SK-N-SH treated with all-trans-retinoic acid at 6 μM for 48 hours (cell line): ENCODE data around the gene GUCY2F.

Experiments
- ATAC-seq: fragments of 200-7000 bp; cut with Tn5 transposase; 3 replicates; pipeline ENCODE4 v1.9.1; 2020; ENCODE audit warnings: mild to moderate bottlenecking, moderate library complexity
- ARNTL ChIP-seq: fragments of 450-650 bp; formaldehyde crosslinking; IDR thresholded peaks from 2 replicates; pipeline ENCODE4 v1.5.0; 2020; ENCODE audit warnings: low read depth, mild to moderate bottlenecking, moderate library complexity, borderline replicate concordance
- BACH2 ChIP-seq: fragments of 250-450 bp; sonication (Bioruptor Pico); IDR thresholded peaks from 2 replicates; pipeline ENCODE4 v1.9.0; 2021; ENCODE audit warnings: mild to moderate bottlenecking, borderline replicate concordance
- CSDC2 ChIP-seq: fragments of 250-450 bp; sonication (Bioruptor Pico); IDR thresholded peaks from 2 replicates; pipeline ENCODE4 v1.5.0; 2020; ENCODE audit warnings: mild to moderate bottlenecking, moderate library complexity
- ESRRG ChIP-seq: fragments of 250-450 bp; sonication (Bioruptor Pico); IDR thresholded peaks from 2 replicates; pipeline ENCODE4 v1.6.1; 2021; ENCODE audit warnings: mild to moderate bottlenecking
- ISL1 ChIP-seq: fragments of 250-450 bp; sonication (Bioruptor Pico); IDR thresholded peaks from 2 replicates; pipeline ENCODE4 v2.1.2; 2022; ENCODE audit warnings: mild to moderate bottlenecking, moderate library complexity
- PPARA ChIP-seq: fragments of 250-450 bp; sonication (Bioruptor Pico); IDR thresholded peaks from 2 replicates; pipeline ENCODE4 v1.5.0; 2020; ENCODE audit warnings: mild to moderate bottlenecking, borderline replicate concordance
- RARB ChIP-seq: fragments of 250-450 bp; sonication (Bioruptor Pico); IDR thresholded peaks from 2 replicates; pipeline ENCODE4 v1.8.0; 2021; ENCODE audit warnings: mild to moderate bottlenecking, moderate library complexity
- SNAI2 ChIP-seq: fragments of 250-450 bp; sonication (Bioruptor Pico); IDR thresholded peaks from 2 replicates; pipeline ENCODE4 v1.5.0; 2020; ENCODE audit warnings: mild to moderate bottlenecking, moderate library complexity
- TCF4 ChIP-seq: fragments of 250-450 bp; sonication (Bioruptor Pico); IDR thresholded peaks from 2 replicates; pipeline ENCODE4 v1.8.0; 2021; ENCODE audit warnings: mild to moderate bottlenecking, moderate library complexity, borderline replicate concordance
- TOX ChIP-seq: fragments of 250-450 bp; sonication (Bioruptor Pico); IDR thresholded peaks from 2 replicates; pipeline ENCODE4 v1.8.0; 2021; ENCODE audit warnings: mild to moderate bottlenecking, moderate library complexity, borderline replicate concordance
- ZC3H10 ChIP-seq: fragments of 250-450 bp; sonication (Bioruptor Pico); IDR thresholded peaks from 2 replicates; pipeline ENCODE4 v1.5.1; 2021; ENCODE audit warnings: mild to moderate bottlenecking, moderate library complexity
- ZNF565 ChIP-seq: fragments of 450-650 bp; formaldehyde crosslinking; conservative IDR thresholded peaks from 2 replicates; pipeline ENCODE4 v1.5.0; 2020; ENCODE audit warnings: low read depth, mild to moderate bottlenecking, moderate library complexity
- ZNF70 ChIP-seq: fragments of 450-650 bp; formaldehyde crosslinking; IDR thresholded peaks from 2 replicates; pipeline ENCODE4 v1.5.0; 2020; ENCODE audit warnings: mild to moderate bottlenecking, moderate library complexity
- ZNF8 ChIP-seq: fragments of 450-650 bp; formaldehyde crosslinking; IDR thresholded peaks from 2 replicates; pipeline ENCODE4 v1.5.0; 2020; ENCODE audit warnings: mild to moderate bottlenecking, moderate library complexity
- TF ChIP-seq, protein P1 (sequence below): fragments of 250-450 bp; sonication (Bioruptor Pico); IDR thresholded peaks from 2 replicates; pipeline ENCODE4 v1.8.0; 2020; ENCODE audit warnings: mild to moderate bottlenecking, moderate library complexity, borderline replicate concordance
- TF ChIP-seq, protein P2 (sequence below): fragments of 250-450 bp; sonication (Bioruptor Pico); IDR thresholded peaks from 2 replicates; pipeline ENCODE4 v1.8.0; 2021; ENCODE audit warnings: low read depth, mild to moderate bottlenecking, moderate library complexity, borderline replicate concordance

The GUCY2F gene

DNA sequence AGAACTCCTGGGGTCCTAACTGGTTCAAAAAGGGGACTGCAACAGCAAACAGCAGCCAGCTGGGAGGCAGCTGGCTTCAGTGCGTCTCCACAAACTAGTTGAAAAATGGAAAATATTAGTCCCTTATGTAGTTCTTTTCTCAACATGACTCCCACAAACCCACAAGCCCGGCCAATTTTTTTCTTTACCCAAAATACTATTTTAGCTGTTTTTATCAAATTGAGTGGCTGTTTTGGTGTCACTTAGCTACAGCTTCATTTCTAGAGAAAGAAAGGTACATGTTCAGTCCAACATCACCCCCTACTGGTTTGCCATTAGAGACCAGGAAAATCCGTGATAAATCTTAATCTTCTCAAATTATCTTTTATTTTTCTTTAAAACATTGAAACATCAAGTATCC lies 97.2 kb downstream of the GUCY2F start:
- ATAC-seq, result no peak
- TF ChIP-seq, protein P1, sequence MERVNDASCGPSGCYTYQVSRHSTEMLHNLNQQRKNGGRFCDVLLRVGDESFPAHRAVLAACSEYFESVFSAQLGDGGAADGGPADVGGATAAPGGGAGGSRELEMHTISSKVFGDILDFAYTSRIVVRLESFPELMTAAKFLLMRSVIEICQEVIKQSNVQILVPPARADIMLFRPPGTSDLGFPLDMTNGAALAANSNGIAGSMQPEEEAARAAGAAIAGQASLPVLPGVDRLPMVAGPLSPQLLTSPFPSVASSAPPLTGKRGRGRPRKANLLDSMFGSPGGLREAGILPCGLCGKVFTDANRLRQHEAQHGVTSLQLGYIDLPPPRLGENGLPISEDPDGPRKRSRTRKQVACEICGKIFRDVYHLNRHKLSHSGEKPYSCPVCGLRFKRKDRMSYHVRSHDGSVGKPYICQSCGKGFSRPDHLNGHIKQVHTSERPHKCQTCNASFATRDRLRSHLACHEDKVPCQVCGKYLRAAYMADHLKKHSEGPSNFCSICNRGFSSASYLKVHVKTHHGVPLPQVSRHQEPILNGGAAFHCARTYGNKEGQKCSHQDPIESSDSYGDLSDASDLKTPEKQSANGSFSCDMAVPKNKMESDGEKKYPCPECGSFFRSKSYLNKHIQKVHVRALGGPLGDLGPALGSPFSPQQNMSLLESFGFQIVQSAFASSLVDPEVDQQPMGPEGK, result no peak
- TF ChIP-seq RARB (CRISPR knock-in tag) (no peak), ESRRG (CRISPR knock-in tag) (no peak), BACH2 (CRISPR knock-in tag) (no peak), TCF4 (CRISPR knock-in tag) (no peak), ARNTL (CRISPR knock-in tag) (no peak), ISL1 (CRISPR knock-in tag) (no peak), SNAI2 (CRISPR knock-in tag) (no peak), ZNF70 (no peak)
- TF ChIP-seq, protein P2, sequence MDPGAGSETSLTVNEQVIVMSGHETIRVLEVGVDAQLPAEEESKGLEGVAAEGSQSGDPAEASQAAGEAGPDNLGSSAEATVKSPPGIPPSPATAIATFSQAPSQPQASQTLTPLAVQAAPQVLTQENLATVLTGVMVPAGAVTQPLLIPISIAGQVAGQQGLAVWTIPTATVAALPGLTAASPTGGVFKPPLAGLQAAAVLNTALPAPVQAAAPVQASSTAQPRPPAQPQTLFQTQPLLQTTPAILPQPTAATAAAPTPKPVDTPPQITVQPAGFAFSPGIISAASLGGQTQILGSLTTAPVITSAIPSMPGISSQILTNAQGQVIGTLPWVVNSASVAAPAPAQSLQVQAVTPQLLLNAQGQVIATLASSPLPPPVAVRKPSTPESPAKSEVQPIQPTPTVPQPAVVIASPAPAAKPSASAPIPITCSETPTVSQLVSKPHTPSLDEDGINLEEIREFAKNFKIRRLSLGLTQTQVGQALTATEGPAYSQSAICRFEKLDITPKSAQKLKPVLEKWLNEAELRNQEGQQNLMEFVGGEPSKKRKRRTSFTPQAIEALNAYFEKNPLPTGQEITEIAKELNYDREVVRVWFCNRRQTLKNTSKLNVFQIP (CRISPR knock-in tag), result no peak

DNA sequence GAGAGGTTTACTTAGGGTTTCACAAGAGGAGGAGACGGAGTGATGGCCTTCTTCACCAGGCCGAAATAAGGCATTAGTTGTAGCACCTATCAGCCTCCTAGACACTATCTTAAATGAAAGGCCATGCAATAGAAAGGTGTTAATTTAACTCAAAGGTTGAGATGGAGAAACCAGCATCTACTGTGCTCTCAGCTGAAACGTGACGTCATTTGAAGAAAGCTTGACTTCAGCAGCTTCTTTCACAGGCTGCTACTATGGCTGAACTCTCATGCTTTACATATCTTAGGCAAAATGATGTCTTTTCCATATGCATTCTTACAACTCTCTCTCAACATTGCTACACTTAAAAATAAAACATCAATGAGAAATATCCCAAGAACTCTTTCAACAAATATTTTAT lies 99.6 kb downstream of the GUCY2F start:
- ATAC-seq, result no peak

DNA sequence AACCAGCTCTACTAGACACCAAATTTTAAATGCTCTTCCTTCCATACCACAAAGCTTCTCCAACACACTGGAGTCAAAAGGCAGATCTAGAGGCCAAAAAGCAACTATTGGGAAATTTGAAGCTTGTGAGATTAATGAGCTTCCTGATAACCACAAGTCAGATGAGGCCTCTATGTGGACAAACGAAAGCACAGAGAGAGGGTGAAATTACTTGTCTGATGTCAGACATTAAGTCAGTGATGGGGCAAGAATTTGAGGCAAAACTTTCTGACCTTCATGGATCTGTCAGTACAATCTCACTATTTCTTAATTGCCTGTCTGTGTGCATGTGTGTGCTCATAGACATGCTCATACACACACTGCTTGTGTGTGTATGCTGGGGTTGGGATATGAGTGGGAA lies 103.6 kb downstream of the GUCY2F start:
- no peak for ATAC-seq
- TF ChIP-seq PPARA (CRISPR knock-in tag) (no peak), TCF4 (CRISPR knock-in tag) (no peak), ZC3H10 (CRISPR knock-in tag) (no peak), CSDC2 (CRISPR knock-in tag) (no peak), ISL1 (CRISPR knock-in tag) (no peak), TOX (CRISPR knock-in tag) (no peak), BACH2 (CRISPR knock-in tag) (no peak)
- TF ChIP-seq, protein P1, result no peak

More for the DNA sequence above, 99.6 kb downstream of the GUCY2F start:
- TF ChIP-seq TOX (CRISPR knock-in tag) (no peak), ZNF565 (no peak), BACH2 (CRISPR knock-in tag) (no peak), ZNF70 (no peak), SNAI2 (CRISPR knock-in tag) (no peak), ZNF8 (no peak)
- TF ChIP-seq, protein P1, result no peak

DNA sequence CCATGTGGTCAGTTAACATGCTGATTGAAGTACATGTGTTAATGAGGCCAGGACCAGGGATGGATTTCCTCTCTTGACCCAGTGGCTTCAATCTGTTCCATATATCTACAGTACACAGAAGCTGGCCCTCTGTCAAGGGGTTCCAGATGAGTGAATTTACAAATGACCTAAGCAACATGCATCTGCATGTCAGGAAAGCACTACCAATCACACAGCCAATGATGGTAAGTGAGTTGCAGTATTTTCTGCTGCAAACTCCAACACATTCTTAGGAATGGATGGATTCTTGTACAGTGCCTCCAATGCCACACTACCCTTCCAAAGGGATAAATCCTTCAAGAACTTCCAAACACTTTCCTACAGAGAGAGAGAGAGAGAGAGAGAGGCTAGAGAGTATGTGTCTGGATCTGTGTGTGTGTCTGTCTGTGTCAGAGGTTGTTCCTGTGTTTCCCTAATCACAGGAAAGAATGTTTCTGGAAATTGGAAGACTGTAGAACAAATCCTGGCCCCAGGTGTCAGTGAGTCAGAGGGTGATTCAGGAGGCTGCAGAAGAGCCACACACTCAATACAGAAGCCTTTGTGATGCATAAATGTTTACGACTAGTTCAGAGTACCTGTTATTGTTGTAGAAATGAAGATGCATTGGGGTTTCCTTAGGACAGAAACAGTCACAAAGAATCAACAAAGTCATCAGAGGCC lies 107.5 kb downstream of the GUCY2F start:
- ATAC-seq, result no peak
- TF ChIP-seq, protein P1, result no peak
- no peak for TF ChIP-seq BACH2 (CRISPR knock-in tag)

DNA sequence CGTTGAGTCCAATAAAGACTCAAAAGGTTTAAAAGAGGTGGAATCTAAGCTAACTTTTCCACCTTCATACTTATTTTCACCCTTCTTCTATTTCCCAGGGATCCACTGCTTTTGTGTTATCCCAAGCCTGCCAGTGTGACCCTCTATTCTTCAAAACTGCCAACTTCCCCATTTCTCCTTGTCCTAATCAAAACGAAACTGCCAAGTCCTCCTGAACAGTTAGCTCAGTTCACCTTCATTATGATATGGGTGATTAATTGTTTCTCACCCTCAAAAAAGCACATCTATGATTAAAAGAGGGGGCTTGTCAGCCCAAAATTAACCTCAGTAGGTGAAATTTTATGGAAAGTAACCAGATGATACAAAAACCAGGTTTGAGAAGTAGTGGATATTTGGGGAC lies 108.4 kb downstream of the GUCY2F start:
- no peak for ATAC-seq
- no peak for TF ChIP-seq PPARA (CRISPR knock-in tag)
- no peak for TF ChIP-seq ZNF70
- no peak for TF ChIP-seq TCF4 (CRISPR knock-in tag)
- no peak for TF ChIP-seq ARNTL (CRISPR knock-in tag)
